Fibroblast of lung (primary cell): ENCODE data around the gene OR5H1.

Experiments used
- EZH2 ChIP-seq: IDR thresholded peaks from 2 replicates; pipeline ENCODE4 v1.5.1; 2012; ENCODE audit warnings: low read length, control low read depth, mild to moderate bottlenecking; ENCODE audit errors: missing control alignments
- TF ChIP-seq, protein P1 (sequence below), 2 donors: IDR thresholded peaks in 1 of 2; conservative IDR thresholded peaks in 1 of 2; 1 replicate in 1 of 2; 2 replicates in 1 of 2; pipeline ENCODE4 v1.5.1; 2011 to 2012; ENCODE audit warnings: low read length in 2 of 2, control low read depth in 1 of 2, inconsistent platforms in 1 of 2, low read depth in 1 of 2, mild to moderate bottlenecking in 1 of 2

- TF ChIP-seq, protein P1, sequence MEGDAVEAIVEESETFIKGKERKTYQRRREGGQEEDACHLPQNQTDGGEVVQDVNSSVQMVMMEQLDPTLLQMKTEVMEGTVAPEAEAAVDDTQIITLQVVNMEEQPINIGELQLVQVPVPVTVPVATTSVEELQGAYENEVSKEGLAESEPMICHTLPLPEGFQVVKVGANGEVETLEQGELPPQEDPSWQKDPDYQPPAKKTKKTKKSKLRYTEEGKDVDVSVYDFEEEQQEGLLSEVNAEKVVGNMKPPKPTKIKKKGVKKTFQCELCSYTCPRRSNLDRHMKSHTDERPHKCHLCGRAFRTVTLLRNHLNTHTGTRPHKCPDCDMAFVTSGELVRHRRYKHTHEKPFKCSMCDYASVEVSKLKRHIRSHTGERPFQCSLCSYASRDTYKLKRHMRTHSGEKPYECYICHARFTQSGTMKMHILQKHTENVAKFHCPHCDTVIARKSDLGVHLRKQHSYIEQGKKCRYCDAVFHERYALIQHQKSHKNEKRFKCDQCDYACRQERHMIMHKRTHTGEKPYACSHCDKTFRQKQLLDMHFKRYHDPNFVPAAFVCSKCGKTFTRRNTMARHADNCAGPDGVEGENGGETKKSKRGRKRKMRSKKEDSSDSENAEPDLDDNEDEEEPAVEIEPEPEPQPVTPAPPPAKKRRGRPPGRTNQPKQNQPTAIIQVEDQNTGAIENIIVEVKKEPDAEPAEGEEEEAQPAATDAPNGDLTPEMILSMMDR (conservative IDR thresholded peaks at IDR 0.05 in 1 of 2, IDR thresholded peaks at IDR 0.05 in 1 of 2; ENCODE audit: low read depth in 1 of 2, low read length in 2 of 2) = no peak
- no peak for TF ChIP-seq EZH2
Measured at GRCh38 chr3:98136631-98137030, 6.1 kb downstream of the OR5H1 start.
